ENCODE results near the gene TFF2. TPM values are rescaled to one million over a fixed set of nuclear protein-coding genes. Genes with fewer than 3 reads are reported as not detected.

TFF2 gene
- total and polyA plus RNA-seq, 3 experiments from 2014 or later, result not detected

Other genes with a start within 250 kb of the TFF2 start
- gene ABCG1, start 131.9 kb downstream of the TFF2 start, total RNA-seq, result 1 to 10 TPM; 3.7 to 3.8 TPM
- gene ABCG1, start 131.9 kb downstream of the TFF2 start, polyA plus RNA-seq, result 15.7 TPM
- not detected for gene TFF3, start 35.6 kb downstream of the TFF2 start, total RNA-seq
- not detected for gene TFF3, start 35.6 kb downstream of the TFF2 start, polyA plus RNA-seq
- gene TFF1, start 15.5 kb upstream of the TFF2 start, total RNA-seq, result not detected
- not detected for gene TFF1, start 15.5 kb upstream of the TFF2 start, polyA plus RNA-seq
- gene TMPRSS3, start 45.1 kb upstream of the TFF2 start, total RNA-seq, result 10 to 100 TPM; 19.6 to 20.4 TPM
- gene TMPRSS3, start 45.1 kb upstream of the TFF2 start, polyA plus RNA-seq, result 2.0 TPM
- 10 to 100 TPM; 36.4 to 38.7 TPM for gene UBASH3A, start 52.9 kb upstream of the TFF2 start, total RNA-seq
- gene UBASH3A, start 52.9 kb upstream of the TFF2 start, polyA plus RNA-seq, result 55.1 TPM
- gene RSPH1, start 145.2 kb upstream of the TFF2 start, total RNA-seq, result not detected
- not detected for gene RSPH1, start 145.2 kb upstream of the TFF2 start, polyA plus RNA-seq
- gene SLC37A1, start 162.9 kb upstream of the TFF2 start, total RNA-seq, result 10 to 100 TPM; 16.6 to 16.9 TPM
- gene SLC37A1, start 162.9 kb upstream of the TFF2 start, polyA plus RNA-seq, result 6.5 TPM